GM18508 (cell line): Measurements from ENCODE around the gene ARHGEF10L.
"Not testable (repeated sequence)": the region's sequence is repeated elsewhere in the genome, so short reads cannot be mapped to it uniquely, and the experiment has no call there.

Experiments used
- ATAC-seq: cut with Tn5 transposase; IDR thresholded peaks from one replicate; pipeline ENCODE4 v1.9.1; 2021; ENCODE audit warnings: moderate number of reproducible peaks; ENCODE audit not compliant: insufficient read depth, unreplicated experiment

The ARHGEF10L gene

DNA sequence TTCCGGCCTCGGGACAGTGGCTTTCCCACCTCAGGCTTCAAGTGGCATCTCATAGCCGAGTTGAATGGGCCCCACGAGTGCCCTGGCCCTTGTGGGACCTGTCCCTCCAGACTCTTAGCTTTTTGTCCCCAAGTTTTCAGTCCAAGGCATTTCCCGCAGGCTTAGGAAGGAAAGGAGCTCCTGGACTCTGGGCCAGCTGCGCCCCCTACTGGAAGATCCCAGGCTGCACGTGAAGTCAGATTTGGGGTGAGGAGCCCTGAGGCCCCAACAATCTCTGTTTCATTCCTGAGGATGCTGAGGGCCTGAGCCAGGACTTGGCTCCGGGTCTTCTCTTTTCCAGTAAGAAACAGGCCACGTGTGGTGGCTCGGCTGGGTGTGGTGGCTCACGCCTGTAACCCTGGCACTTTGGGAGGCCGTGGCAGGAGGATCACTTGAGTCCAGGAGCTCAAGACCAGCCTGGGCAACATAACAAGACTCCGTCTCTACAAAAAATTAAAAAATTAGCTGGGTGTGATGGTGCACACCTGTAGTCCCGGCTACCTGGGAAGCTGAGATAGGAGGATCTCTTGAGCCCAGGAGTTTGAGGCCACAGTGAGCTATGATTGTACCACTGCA, 67.4 kb downstream of the ARHGEF10L start:
- no peak for ATAC-seq

DNA sequence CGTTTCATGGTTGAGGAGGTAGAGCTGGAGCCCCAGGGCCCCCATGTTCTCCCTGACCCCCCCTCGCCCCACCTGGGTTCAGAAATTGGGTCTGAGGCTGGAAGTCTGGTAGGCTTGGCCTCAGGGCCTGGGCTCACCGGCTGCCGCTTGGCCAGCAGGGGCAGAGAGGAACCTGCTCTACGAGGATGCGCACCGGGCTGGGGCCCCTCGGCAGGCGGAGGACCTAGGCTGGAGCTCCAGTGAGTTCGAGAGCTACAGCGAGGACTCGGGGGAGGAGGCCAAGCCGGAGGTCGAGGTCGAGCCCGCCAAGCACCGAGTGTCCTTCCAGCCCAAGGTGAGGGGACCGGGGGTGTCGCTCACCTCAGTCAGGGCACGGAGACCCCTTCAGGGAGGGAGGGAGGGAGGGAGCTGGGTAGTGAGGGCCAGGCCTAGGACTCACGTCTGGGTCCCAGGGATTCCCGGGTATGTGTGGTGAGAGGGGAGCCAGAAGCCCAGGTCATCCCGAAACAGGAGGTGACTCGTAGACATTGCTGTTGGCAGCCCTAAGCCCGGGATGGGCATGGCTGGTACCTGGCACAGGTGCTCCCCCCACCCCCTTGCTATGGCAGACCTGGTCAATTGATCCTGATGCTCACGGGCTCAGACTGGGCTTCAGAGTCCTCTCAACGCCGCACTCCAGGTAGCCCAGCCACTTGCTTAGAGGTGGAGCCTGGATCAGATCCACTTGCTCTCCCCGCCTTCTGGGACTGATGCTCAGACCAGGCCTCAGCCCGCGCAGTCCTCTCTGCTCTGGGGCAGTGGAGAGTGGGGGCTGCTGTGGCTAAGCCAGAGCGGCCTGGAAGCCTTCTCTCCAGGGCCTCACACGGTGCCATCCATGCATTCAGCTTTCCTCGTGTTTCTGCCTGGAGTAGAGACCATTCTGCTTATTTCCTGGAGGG, 68.4 kb downstream of the ARHGEF10L start:
- ATAC-seq: no peak

DNA sequence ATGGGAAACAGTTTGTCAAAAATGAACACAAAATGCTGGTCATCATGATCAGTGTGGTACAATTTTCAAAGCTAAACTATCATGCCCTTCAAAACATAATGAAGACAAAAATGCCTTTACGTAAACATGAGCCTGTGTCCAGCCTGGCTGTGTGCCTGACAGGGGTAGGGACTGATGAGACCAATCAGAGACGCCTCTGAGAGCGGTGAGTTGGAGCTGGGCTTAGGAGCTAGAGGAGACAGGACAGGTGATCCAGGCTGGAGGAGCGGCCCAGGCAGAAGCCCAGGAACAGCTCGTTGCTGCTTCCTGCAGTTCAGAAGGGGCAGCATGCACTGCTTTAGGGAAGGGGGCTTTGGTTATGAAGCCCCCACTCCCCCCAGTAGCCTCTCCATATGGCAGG, 70.0 kb downstream of the ARHGEF10L start:
- ATAC-seq: no peak

DNA sequence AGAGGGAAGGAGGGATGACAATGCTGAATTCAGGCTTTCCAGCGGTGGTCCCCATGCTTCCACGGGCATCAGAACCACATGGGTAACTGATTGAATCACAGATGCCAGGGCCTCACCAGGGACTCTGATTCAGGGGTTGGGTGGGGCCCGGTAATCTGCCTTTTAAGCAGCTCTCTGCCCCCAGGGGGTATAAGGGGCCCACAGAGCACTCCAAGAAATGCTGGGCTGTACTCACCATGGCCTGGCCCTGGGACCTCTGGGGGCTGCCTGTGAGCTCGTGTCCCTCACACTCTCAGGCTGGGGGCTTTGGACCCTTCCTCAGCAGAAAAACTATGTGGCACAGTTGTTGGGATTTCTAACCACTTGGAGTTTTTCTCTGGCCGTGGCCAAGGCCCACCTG, 70.6 kb downstream of the ARHGEF10L start:
- no peak for ATAC-seq

DNA sequence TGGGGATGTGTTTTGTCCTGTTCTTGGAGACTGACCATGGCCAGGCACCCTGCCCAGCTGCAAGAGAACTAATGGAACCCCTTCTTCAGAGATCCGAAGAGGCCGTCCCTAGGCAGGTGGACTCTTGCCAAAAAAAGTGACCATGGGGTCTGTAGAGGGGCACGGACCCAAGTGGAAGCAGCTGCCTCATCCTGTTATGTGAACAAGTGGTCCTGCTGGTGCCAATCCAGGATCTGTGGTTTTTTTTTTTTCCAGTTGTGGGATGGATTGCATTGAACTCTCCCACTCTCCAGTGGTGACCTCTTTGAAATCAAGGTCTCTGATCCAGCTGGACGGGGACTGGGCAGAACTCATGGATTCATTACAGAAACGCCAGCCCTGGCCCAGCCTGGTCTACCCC, 71.2 kb downstream of the ARHGEF10L start:
- ATAC-seq: no peak

DNA sequence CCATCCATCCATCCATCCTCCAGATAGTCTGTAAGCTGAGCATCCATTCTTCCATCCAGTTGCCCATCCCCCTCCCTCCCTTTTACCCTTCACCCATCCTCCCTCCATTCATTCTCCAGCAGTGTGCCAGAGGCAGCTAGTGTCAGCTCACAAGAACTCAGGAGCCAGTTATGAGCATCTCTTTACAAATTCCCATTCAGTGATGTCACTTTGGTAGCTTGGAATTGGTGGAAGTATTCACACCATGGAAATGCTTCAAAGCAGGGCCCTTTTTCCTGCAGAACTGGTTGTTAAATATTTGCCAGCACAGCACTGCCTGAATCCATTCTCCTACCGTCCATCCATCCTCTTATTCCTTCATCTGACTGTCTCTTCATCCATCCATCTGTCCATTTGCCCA, 72.5 kb downstream of the ARHGEF10L start:
- ATAC-seq: no peak

DNA sequence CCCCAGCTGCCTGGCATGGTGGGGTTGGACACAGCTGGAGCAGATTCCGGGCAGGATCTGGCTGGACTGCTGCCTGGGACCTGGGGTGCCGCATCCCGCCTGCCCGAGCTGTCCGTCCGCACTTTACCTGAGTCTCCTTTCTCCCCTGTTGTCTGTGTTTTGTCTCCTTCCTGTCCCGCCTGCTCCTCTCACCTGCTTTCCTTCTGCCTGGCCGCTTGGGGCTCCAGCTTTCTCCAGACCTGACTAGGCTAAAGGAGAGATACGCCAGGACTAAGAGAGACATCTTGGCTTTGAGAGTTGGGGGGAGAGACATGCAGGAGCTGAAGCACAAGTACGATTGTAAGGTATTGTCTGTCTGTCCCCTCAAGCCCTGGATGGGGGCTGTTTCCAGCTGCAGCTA, 73.3 kb downstream of the ARHGEF10L start:
- no peak for ATAC-seq

DNA sequence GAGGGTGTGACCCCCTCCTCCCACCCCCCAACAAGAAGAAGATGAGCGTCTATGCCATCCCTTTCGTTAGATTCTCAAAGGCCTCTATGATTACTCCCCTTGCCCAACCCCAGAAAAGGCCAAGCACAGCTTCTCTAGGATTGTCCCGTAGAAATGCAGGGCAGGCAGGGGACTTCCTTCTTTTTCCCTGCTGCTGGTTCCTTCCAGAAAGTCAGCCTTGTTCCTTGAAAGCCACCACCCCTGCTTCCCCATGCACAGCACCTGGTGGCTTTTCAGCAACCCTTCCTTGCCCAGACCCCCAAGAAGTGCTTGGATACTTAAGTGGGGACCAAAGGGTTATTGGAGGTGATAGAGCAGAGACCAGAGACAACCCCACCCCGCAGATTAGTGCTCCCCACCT, 75.1 kb downstream of the ARHGEF10L start:
- no peak for ATAC-seq

DNA sequence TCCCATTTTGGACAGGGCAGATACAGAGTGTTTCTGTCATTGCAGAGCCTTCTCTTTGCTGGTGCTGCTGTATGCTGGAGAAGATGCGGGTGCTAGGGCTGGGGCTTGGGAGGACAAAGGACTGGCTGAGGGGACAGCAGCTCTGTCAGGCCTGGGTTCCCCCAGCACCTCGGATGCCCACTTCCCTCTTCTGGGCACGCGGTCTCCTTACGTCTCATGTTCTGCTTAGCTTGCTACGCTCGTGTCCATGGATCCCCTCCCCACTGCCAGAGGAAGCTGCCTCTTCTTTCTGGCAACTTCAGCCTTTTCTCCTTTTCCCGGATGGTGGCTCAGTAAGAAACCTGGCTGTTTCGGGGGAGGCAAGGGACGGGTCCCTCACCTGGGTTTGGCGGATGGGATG, 75.7 kb downstream of the ARHGEF10L start:
- no peak for ATAC-seq

DNA sequence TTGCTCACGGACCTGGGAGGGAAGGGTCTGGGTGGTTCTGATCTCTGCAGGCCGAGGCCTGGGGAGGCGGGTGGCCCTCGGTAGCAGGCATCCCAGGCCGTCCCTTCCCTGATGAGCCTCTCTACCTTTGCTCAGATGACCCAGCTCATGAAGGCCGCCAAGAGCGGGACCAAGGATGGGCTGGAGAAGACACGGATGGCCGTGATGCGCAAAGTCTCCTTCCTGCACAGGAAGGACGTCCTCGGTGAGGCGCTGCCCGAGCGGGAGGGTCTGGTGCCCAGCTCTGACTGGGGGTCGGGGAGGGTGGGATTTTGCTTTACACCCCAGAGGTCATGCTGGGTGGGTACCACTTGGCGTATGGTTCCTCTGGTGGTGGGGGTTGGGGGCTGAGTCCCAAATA, 76.5 kb downstream of the ARHGEF10L start:
- ATAC-seq: no peak

DNA sequence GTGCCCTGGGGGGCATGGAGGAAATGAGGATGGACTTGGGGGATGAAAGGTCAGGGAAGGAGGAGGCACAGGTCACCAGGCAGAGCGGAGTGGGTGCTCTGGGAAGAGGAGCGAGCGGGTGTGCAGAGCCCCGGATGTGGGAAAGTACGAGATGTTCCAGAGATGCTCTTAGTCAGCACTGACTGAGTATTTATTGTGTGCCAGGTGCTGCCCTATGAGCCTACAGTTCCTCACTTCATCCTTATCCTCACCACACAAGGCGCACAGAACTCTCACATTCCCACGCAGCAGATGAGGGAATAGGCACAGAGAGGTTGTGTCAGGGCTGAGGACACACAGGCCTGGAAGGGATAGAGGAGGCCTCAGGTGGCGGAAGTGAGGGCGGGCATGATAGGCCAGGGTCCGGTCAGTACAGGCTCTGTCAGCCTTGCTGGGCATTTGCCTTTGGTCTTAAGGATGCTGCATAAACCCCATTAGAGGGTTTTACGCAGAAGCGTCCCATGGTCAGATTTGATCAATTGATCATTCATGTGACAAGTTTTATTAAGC, 77.3 kb downstream of the ARHGEF10L start:
- ATAC-seq: no peak

DNA sequence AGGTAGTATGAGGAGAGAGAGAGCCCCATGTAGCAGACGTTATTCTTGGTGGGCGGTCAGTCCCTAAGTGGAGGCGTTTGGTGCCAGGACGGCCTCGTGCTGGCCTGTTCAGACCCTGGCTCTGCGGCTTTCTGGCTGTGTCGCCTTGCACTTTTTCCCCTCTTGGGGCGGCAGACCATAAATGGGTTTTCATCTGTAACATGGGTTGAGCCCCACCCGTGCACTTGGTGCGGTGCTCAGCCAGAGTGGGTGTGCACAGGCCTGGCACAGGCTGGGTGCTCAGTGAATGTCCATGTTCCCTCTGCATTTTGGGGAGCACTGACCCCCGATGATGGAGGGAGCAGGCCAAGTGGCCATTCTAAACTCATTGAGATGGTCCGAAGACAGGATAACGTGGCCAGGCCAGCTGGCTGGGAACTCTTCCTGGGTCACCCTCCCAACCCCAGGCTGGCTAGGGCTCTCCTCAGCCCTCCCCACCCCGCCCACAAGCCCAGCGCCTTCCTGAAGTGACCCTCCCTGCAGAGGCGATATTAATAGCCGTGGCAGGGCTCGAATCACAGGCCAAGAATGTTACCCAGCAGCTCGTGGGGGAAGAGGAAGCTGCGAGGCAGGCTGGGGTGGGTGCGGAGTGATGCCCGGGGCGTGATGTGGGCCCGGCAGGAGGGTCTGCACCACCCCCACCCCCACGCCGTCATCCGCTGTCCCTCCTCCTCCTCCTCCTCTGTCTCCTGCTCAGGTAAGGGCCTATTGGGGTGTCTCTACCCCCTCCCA, 78.5 kb downstream of the ARHGEF10L start:
- ATAC-seq: no peak

DNA sequence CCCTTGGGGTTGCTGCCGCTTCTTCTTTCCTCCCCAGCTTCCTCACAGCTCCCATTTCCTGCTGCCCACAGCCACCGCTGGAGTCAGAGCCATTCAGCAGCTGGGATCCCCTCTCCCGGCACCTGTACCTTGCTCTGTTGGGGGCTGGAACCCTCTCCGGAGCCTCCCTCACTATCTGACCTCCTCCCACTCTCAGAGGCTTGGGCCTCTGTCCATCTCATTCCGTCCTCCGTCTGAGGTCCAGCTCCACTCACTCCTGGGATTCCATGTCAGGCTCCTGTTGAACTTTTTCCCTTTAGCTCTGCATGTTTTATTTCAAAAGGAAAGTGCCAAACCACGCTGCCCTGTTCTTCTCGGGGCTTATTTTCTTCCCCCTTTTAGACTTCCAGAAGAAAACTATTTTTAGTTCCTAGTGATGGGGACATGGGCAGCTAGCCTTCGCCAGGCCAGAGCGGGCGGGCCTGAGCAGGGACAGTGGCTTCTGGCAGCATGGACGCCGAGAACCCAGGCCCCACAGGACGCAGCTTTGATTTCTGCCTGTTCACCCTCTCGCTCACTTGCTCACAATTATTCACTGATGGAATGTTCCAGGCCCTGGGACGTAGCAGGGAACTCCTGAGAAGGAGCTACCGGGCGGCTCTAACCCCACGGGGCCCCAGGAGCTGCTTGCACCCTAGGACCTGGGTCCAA, 79.2 kb downstream of the ARHGEF10L start:
- ATAC-seq: no peak

DNA sequence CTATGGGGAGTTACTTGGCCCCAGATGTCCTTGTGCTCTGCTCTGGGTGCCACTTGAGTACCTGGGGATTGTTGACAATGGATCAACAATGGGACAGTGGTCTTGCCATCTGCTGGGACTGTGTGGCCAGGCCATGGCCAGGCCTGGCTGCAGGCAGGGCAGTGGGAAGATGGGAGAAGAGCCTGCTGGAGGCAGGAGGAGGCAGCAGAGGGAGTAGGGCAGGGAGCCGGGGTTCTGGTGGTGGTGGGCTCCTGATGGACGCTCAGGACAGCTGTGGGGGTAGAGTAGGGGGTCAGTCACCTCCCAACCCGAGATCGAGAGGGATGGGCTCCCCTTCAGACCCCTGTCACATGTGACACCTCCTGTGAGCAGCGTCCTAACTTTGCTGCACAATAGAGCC, 81.0 kb downstream of the ARHGEF10L start:
- ATAC-seq: no peak

DNA sequence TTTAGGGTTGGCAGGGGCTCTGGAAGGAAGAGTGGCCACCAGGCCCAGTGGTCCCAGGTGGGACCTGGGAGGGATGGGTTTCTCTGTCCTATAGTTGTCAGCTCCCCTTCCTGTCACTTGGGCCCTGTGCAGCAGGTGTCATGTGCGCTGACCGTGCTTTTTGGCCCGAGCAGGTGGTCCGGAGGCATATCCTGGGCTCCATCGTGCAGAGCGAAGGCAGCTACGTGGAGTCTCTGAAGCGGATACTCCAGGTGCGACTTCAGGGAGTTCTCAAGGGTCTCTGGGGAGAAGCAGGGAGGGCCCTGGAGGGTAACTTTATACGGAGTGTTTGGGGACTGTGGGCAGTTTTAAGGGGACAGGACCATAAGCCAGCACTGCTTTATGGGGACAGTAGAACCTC, 82.2 kb downstream of the ARHGEF10L start:
- ATAC-seq: no peak

DNA sequence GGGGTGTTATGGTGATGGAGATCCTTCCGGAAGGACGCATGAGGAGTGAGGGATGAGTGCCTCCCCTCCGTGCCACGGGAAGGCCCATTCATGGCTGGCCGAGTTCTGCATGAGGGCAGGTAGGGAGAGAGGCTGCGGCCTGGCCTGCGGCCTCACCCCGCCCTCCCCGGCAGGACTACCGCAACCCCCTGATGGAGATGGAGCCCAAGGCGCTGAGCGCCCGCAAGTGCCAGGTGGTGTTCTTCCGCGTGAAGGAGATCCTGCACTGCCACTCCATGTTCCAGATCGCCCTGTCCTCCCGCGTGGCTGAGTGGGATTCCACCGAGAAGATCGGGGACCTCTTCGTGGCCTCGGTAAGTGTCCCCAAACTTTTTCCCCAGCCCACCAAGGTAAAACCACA, 83.3 kb downstream of the ARHGEF10L start:
- no peak for ATAC-seq

DNA sequence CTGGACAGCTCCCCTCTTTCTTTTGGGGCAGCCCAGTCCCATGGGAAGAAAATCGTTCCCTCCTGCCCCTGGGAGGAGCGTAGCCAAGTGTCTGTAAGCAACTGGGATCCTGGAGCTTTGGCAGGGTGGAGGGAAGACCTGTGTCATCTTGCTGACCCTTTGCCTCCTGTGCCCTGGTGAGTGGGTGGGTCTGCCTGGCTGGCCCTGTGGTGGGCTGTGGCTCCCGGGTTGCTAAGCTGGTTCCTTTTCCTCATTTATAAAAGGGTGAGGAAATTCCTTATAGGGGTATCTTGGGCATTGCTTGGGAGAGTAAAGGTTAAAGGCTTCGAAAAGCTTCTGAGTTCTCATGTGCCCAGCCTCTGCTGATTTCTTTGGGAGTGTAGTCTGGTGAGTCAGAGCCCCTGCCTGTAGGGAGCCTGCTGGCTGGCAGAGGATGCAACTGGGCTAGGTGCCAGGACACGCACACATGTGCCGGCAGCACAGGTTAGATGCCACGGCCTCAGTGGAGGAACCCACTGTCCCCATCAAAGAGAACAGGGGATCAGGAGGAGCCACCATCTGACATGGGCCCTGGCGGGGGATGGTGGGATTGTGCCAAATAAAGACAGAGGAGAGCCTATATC, 85.2 kb downstream of the ARHGEF10L start:
- no peak for ATAC-seq

DNA sequence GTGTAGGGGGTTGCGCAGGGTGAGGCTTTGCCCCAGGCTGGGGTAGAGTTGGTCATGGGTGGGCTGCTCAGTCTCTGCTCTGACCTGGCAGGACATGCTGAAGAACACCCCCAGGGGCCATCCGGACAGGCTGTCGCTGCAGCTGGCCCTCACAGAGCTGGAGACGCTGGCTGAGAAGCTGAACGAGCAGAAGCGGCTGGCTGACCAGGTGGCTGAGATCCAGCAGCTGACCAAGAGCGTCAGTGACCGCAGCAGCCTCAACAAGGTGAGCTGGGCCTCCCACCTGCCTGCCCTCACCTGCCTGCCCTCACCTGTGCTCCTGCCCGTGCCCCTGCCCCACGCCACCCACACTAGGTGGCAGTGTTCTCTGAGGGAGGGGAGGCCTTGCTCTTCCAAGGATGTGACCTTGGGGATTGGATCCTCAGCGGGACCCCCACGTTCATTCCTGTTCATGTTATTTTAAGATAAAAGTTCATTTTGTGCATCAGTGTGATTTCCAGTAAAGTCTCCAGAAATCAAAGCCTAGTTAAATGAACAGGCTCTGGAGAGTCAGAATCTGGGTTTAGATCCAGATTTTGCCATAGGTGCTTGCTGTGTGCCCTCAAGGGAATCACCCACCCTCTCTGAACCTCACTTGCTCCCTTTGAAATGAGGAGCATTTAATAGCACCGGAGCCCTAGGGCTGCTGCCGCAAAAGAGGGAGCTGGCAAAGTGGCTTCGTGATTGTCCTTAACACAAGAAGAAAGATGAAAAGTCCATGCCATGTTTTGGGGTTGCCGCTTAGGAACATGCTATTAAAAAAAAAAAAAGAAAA, 87.9 kb downstream of the ARHGEF10L start:
- no peak for ATAC-seq

DNA sequence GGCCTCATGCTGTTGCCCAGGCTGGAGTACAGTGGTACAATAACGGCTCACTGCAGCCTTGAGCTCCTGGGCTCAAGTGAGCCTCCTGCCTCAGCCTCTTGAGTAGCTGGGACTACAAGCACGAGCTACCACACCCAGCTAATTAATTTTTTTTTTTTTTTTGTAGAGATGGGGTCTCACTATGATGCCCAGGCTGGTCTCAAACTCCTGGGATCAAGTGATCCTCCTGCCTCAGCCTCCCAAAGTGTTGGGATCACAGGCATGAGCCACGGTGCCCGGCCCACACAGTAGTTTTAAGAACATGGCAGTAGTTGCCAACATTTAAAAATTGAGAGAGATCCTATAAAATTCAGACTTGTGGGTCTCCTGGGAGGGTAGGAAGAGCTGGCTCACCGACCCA, 89.5 kb downstream of the ARHGEF10L start:
- ATAC-seq: not testable (repeated sequence)
